Amygdala (tissue), 56 donors: ENCODE measurements around the gene CCDC69.
"Not testable (repeated sequence)": the region's sequence is repeated elsewhere in the genome, so short reads cannot be mapped to it uniquely, and the experiment has no call there.

ENCODE experiments used
- DNase-seq, 56 donors: peaks; one replicate each; lab custom pipeline; 2025; lab: John Stamatoyannopoulos, UW

CCDC69 gene

DNA sequence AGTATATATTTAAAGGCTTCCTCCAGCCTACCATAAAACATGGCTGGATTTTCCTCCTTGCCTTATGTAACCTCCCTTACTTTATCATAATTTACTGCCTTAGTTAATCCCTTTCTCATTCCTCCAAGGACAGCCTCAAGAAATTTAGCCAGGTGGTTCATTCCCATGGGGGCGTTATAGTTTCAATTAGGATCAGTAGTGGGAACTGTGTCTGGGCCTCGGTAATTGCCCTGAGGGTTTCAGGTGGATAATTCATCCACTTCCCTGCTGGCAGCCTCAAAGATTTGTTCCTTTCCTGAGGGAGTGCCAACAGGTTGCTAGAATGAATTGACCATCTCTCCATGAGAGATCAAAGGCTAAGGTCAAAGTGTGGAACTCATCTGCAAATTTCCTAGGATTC lies 24.8 kb upstream of the CCDC69 start:
- DNase-seq = no peak

DNA sequence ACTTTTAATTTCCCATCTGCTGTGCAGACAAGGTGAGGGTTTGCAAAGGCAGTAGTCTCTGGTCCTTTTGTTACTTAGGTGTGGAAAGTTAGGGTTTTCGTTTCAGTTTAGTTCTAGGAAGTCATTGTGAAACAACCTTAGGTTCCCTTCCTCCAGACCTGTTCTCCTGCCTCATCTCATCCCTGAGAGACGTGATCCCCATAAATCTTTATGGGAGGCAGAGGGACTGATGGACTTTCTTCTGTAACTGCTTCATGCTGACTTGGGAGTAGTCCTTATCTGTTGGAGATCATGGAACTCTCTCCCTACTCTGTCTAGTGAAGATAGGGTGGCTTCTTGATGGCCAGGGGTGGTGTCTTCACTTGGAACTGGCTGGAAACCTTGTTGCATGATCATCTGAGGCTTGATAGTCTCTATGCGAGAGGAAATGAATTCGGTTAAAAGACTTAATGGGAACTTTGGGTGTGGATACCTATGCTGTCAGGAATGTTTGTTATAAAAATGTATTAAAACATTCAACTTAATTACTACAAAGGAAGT lies 21.9 kb upstream of the CCDC69 start:
- no peak for DNase-seq

DNA sequence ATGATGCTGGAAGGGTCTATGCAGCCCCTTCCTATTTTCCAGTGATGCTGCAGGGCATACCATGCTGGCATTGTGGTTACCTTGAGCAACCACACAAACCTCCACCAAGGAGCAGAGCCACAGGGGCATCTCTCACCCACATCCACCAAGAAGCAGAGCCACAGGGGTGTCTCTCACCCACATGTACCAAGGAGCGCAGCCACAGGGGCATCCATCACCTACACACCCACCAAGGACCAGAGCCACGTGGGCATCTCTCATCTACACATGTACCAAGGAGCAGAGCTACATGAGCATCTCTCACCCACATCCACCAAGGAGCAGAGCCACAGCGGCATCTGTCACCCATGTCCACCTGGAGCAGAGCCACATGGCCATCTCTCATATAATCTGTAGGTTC lies 20.3 kb upstream of the CCDC69 start:
- DNase-seq = no peak

DNA sequence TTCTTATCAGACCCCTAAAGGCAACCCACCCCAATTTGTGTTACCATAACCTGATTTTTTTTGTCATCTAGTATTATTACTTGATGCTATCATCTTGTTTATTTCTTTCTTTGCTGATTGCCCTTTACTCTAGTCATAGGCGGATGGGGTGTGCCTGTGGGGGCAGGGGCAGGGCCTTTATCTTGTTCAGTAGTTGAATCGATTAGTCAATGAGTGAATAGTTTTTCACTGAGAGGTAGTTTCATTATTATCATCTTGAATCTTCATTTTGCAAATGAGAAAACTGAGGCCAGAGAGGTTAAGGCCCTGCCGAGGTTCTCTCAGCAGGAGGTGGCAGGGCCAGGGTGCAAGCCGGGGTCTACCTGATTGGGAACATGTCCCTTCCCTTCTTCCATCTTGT lies 19.7 kb upstream of the CCDC69 start:
- DNase-seq = no peak

DNA sequence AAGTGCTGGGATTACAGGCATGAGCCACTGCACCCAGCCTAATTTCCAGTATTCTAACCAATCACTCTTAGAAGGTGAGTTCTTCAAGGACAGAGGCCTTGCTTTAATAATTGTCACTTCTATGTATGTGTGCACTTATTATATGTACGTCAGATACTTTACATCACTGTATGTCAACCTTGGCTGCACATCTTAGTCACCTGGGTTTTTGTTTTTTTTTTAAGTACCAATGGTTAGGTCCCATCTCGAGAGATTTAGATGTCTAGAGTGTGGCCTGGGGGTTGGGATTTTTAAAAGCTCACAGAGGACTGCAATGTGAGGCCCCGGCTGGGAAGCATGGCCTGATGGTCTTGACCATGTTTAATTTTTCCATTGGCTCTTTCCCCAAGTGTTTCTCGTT lies 19.2 kb upstream of the CCDC69 start:
- no peak for DNase-seq

DNA sequence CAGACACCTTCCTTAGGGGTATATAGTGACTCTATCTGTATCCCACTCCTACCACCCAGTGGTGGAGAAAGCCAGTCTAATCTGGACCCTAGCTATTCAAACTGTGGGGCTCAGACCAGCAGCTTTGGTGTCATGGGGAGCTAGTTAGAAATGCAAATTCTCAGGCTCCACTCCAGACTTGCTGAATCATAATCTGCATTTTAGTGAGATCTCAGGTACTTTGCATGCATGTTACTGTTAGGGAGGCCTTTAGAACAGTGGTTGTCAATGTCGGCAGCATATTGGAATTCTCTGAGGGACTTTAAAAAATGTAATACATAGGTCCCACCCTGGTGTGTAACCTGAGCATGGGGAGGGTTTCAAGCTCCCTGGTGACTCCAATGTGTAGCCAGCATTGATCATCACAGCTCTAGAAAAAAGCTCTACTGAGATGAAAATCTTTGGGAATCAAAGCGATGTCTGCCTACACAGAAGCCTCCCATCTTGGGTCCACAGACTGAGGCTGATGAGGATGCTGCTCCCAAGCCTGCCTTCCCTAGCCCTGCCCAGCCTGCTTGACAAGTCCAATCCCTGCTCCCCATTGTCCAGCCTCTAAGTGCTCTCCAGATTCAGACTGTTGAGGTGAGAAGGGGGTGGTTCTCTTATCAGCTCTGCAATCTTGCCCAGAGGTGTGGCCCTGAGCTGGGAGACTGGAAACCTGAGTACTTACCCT lies 17.2 kb upstream of the CCDC69 start:
- no peak for DNase-seq

DNA sequence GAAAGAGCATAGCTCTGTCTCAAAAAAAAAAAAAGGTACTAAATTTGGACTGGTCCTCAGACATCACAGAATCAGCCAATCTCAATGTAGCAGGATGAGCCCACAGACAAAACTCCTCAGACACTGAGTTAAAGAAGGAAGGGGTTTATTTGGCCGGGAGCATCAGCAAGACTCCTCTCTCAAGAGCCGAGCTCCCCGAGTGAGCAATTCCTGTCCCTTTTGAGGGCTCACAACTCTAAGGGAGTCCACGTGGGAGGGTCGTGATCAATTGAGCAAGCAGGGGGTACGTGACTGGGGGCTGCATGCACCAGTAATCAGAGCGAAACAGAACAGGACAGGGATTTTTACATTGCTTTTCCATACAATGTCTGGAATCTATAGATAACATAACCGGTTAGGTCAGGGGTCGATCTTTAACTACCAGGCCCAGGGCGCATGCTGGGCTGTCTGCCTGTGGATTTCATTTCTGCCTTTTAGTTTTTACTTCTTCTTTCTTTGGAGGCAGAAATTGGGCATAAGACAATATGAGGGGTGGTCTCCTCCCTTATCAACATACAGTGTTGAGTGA lies 16.5 kb upstream of the CCDC69 start:
- DNase-seq = not testable (repeated sequence)

DNA sequence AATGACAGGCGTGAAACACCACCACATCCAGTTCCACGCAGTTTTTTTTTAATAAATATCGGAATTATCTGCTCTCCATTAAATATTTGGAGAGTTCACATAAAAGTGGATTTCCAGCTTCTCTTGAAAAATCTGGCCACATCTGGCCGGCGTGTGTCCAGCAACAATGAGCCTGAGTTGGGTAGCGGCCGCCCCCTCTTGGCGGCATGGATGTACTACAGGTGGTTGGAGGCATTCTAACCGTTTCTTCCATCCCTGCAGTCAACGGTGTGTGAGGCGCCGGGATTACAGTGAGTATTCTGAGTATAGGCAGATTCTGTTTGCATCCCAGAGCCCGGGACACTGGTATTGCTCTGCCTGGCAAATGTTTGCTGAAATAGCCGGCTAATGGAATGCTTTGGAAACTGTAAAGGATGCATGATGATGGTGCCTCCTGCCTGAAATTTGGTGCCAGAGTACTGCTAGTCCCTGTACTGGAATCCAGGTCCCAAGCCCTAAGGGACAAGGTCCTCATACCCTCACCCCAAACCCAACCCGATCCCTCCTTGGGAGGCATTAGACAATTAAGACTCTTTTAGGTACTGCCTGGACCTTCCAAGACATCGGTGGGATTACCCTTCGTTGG lies 15.5 kb upstream of the CCDC69 start:
- DNase-seq = peak in 32 of 56 donors; percentile 3 to 76 (median 32)

DNA sequence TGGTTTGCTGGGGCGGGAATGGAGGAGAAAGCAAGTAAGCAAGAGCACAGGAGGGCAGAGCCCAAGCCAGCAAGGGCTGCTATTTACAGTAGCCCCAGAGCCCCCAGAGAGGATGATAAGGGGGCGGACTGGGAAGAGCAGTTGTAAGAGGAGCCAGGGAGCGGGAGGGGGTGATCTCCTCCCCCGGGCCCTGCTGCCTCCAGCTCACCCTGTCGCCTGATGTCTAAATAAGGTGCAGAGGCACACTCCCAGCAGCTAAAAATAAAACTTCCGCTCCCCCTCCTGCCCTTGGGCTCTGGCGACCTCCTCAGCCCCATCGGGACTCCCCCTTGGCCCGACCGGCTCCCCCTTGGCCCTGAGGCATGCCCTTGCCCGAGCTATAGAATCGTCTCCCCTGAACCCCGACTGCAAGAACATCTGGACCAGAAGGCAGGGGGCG lies 14.4 kb upstream of the CCDC69 start:
- no peak for DNase-seq

DNA sequence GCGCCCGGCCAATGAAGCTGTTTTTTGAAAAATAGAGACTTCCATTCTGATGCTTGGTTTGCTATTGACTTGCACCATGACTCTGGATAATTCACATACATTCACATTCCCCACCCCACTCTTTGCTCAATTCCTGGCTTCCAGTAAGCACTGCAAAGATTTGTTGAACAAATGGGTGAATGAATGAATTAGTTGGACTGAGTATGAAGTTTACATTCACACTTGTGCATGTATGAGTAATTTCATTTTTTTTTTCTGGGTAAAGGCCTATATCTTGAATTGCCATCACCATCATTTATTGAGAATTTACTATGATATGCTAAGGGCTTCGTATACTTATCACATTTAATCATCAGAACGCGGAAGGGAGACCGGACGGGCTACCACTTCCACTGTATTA lies 13.8 kb upstream of the CCDC69 start:
- DNase-seq = no peak

DNA sequence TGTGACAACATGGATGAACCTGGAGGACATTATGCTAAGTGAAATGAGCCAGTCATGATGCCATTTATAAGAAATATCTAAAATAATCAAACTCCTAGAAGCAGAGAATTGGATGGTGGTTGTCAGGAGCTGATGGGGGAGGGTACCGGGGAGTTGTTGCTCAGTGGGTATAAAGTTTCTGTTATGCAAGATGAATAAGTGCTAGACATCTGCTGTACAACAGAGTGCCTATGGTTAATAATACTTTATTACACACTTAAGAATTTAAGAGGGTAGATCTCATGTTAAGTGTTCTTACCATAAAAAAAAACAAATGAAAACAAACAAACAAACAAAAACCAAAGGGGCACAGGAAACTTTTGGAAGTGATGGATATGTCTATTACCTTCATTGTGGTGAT lies 13.0 kb upstream of the CCDC69 start:
- DNase-seq = no peak

DNA sequence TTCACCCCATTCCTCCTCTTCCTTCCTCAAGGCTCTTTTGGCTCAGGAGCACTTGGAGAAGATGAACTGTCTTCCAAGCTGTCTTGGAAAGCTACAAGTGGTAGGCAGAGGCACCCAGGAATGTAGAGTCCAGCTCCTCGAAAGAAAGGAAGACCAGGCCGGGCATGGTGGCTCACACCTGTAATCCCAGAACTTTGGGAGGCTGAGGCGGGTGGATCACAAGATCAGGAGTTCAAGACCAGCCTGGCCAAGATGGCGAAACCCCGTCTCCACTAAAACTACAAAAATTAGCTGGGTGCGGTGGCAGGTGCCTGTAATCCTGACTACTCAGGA lies 11.3 kb upstream of the CCDC69 start:
- DNase-seq = not testable (repeated sequence)

DNA sequence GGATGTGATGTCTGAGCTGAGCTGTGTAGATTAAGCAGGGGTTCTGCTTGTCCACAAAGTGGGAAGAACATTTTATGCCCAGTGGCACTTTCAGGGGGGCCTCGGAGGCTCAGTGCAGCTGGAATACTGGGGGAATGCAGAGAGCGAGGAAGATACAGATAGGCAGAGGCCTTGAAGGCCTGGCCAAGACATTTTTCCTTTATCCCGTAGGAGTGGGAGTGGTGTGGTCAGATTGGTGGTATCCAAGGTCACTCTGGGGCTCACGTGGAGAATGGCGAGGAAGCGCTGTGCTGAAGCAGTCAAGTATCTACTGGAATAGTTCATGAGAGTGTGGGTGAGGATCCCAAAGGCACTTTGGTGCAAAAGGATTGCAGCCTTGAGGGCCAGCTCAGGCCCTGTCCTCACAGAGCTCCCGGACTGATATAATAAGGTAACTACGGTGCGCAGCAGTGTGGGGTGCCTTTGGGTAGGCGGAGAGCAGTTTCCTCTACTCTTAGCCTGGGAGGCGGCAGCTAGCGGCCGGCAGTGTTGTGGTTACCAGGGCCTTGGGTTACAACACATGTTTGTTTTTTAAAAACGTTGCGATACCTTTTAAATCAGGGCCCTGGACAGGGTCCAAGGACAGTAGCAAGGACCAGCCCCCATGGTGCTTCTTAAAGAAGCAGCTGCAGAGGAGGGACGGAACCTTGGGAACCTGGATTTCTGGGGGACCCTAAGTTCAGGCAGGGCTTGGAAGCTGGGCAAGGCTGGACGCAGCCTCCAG lies 10.8 kb upstream of the CCDC69 start:
- no peak for DNase-seq

DNA sequence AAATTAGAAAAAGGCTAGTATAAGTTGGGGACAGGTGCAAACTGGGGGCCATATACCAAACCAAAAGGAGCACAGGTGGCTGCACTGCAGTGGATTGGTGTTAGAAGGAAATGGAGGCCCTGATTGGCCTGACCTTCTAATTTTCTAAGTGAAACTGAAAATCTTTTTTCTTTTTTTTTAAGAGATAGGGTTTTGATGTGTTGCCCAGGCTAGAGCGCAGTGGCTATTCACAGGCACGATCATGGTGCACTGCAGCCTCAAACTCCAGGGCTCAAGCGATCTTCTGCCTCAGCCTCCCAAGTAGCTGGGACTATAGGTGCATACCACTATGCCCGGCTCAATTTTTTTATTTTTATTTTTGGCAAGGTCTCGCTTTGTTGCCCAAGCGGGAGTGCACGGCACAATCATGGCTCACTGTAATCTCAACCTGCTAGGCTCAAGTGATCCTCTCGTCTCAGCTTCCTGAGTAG lies 9.8 kb upstream of the CCDC69 start:
- no peak for DNase-seq

DNA sequence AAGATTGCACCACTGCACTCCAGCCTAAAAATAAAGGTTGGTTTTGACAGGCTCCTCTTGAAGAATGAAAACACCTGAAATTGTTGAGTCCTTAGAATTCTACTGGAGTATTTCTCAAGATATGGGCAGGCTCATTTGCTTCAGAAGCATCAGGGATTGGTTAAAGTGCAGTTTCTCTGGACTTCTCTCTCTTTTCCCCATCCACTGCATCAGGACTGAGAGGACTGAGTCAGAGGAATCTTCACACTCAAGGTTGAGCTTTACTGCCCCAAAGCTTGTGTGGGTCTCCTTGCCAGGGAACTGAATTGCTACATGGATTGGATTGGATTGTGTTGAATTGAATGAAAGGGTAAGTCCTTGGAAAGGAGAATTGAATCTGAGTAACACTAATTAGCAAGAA lies 7.5 kb upstream of the CCDC69 start:
- no peak for DNase-seq

DNA sequence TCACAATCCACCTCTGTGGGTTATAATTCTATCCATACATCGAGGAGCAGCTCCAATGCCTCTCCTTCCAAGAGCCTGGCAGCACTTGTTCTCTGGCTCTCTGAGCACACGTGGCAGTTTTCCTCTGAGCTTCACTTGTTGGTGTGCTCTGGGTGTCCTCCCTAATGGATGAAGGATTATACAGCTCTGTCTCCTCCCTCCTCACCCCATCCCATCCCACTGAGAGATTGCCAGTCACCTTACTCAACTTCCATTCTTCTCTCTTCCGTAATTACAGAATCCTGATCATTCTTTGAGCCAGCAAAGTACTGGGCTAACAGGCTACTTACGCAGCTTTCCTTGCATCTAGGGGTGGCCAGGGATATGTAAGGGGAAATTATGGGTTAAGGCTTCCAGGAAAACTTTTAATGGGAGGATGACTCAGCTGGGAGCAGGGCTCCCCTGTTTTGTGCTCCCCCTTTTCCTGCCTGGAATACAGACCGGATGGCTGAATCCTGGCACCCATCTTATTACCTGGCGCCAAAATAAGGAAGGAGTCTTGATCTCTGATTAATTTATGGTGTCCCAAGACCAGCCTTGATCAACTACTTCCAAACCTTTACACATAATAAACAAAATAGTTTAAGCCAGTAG lies 6.3 kb upstream of the CCDC69 start:
- DNase-seq = no peak

DNA sequence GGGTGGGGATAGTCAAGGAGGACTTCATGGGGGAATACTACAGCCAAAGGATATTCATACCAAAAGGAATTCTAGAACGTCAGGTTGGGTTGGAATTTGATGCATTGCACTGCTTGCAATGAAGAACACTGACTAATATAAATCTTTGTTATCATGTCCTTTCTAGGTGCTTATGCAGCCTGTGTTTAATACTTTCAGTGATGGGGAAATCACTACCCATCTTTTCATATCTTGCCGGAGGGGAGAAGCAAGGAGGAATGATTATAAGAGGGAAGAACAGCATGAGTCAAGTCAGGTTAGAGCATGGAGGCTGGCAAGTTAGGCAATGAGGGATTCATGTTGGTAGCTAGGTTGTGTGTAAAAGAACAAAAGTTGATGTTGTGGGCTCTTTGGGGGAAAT lies 5.1 kb upstream of the CCDC69 start:
- DNase-seq = no peak

DNA sequence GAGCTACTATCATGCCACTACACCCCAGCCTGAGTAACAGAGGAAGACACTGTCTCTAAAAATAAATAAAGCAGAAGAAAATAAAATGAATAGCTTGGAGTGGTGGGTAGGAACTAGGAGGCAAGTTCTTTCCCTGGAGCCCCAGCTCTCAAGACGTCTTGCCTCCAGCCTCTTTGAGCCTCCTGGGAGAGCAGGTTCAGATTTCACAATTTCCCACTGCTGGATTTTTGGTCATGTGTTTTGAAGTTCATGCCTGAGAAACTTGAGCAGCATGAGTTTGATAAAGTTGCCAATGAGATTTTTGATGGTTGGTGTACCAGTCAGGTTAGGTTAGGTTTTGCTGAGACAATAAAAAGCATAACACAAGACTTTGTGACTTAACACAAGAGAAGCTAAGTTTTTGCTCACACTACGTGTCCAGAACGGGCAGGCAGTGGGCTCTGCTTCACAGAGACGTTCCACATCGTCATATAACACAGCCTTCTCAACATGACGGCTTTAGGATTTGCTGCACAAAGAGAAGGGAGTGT lies 4.1 kb upstream of the CCDC69 start:
- DNase-seq = no peak

DNA sequence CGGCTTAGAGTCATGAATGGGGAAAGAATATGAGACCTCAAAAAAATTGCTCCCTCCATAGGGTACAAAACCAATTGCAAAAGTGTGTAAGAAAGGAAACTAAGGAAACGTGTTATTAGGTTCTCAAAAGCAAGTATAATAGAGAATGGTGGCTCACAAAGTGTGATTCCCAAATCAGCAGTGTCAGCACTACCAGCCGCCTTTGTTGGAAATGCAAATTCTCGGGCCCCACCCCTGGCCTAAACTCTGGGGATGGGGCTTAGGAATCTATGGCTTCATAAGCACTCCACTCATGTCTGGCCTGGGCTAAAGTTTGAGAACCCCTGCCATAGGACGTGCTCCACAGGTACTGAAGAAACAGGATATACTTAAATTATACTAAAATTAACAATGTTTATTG lies 1.6 kb upstream of the CCDC69 start:
- no peak for DNase-seq

DNA sequence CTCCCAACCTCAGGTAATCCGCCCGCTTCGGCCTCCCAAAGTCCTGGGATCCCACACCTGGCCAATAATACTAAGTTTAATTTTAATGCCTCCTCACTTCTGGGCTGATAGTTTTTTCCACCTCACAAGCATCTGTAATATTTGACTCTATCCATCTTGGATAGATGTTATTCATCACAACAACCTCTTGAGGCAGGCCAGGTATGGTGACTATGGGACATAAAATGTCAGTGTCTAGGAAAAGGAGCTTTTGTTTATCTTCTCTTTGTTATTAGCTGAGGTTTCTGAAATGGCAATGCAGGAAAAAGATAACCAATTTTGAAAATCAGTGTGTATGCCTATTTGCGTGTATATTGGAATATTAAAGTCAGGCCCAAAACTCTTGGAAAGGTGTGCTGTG lies 1.2 kb upstream of the CCDC69 start:
- no peak for DNase-seq
